ENCODE measurements around the gene CD79B. TPM values are rescaled to one million over a fixed set of nuclear protein-coding genes. Genes with fewer than 3 reads are reported as not detected.

CD79B gene
- total and polyA plus RNA-seq, 2 of the 13 experiments (the other 11 are each of a cell fraction or from before 2014, with no cell fraction given): not detected

DNA sequence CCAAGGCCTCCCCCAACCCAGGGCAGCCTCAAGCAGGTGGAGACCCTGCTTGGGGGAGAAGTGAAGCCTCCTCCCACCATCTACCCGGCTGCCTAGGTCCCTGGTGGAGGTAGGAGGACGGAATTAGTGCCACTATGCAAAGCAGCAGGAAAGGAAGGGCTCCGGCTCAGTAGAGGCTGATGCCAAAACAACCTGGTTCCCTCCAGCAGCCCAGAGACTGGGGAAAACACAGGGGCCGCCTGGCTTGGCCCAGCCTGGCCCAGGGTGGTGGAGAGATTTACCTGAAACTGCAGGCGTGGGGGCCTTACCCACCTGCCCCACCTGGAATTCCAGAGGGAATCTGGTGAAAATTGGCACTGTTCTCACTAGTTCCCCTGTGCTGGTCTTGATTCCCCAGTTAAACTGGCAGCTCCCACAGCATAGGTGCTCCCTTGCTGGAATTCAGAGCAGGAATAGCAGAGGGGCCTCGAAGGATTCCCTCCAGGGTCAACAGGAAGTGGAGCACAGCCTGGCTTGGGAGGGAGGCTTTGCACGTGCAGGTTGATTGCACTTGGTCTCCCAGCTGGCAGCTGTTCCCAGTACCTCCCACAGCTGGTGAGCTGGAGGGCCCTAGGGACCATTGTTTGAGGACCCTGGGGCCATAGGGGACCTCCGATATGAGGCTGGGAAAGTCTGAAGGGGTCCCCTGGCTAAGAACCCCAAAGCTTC lies 4.5 kb downstream of the CD79B start (continued):
- TF ChIP-seq NFE2L1 (CRISPR knock-in tag; IDR thresholded peaks at IDR 0.05; ENCODE audit: borderline replicate concordance) (no peak), MED8 (CRISPR knock-in tag; IDR thresholded peaks at IDR 0.05; ENCODE audit: insufficient replicate concordance) (no peak), HHEX (CRISPR knock-in tag; IDR thresholded peaks at IDR 0.05) (no peak), TRIM22 (IDR thresholded peaks at IDR 0.05) (no peak), FOXO4 (CRISPR knock-in tag; conservative IDR thresholded peaks at IDR 0.05) (no peak), NR2C2 (CRISPR knock-in tag; IDR thresholded peaks at IDR 0.05; ENCODE audit: borderline replicate concordance) (no peak), ZNF607 (CRISPR knock-in tag; IDR thresholded peaks at IDR 0.05; ENCODE audit: borderline replicate concordance) (no peak), GABPB1 (CRISPR knock-in tag; IDR thresholded peaks at IDR 0.05) (peak; percentile 53), ZBTB3 (CRISPR knock-in tag; IDR thresholded peaks at IDR 0.05; ENCODE audit: borderline replicate concordance, low read depth) (no peak), MTF1 (CRISPR knock-in tag; IDR thresholded peaks at IDR 0.05) (no peak), TAF1 (CRISPR knock-in tag; IDR thresholded peaks at IDR 0.05) (no peak), ZMYM2 (CRISPR knock-in tag; IDR thresholded peaks at IDR 0.05) (no peak), MYC (CRISPR knock-in tag; IDR thresholded peaks at IDR 0.05; ENCODE audit: borderline replicate concordance) (no peak), ZNF274 (CRISPR knock-in tag; IDR thresholded peaks at IDR 0.05) (no peak), ZNF841 (CRISPR knock-in tag; IDR thresholded peaks at IDR 0.05; ENCODE audit: borderline replicate concordance) (no peak), ZSCAN21 (CRISPR knock-in tag; IDR thresholded peaks at IDR 0.05; ENCODE audit: borderline replicate concordance) (no peak), GABPA (IDR thresholded peaks at IDR 0.05; ENCODE audit: low read depth, low read length) (0 out of 2 replicates have a peak, but pooled peaks have one; percentile 12), GABPA (CRISPR knock-in tag; IDR thresholded peaks at IDR 0.05; ENCODE audit: low read depth) (peak; percentile 57), ZFP36L2 (CRISPR knock-in tag; IDR thresholded peaks at IDR 0.05) (no peak), NFYC (CRISPR knock-in tag; IDR thresholded peaks at IDR 0.05) (no peak), POGK (CRISPR knock-in tag; conservative IDR thresholded peaks at IDR 0.05) (no peak), RARA (CRISPR knock-in tag; IDR thresholded peaks at IDR 0.05) (peak; percentile 14; the same call in 1 of the 2 replicates), BHLHE40 (IDR thresholded peaks at IDR 0.05; ENCODE audit: low read length) (peak; percentile 77)
- TF ChIP-seq, protein P1, sequence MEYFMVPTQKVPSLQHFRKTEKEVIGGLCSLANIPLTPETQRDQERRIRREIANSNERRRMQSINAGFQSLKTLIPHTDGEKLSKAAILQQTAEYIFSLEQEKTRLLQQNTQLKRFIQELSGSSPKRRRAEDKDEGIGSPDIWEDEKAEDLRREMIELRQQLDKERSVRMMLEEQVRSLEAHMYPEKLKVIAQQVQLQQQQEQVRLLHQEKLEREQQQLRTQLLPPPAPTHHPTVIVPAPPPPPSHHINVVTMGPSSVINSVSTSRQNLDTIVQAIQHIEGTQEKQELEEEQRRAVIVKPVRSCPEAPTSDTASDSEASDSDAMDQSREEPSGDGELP (IDR thresholded peaks at IDR 0.05; ENCODE audit: borderline replicate concordance, low read depth): peak; percentile 30; the same call in 1 of the 2 replicates
- TF ChIP-seq, protein P2, sequence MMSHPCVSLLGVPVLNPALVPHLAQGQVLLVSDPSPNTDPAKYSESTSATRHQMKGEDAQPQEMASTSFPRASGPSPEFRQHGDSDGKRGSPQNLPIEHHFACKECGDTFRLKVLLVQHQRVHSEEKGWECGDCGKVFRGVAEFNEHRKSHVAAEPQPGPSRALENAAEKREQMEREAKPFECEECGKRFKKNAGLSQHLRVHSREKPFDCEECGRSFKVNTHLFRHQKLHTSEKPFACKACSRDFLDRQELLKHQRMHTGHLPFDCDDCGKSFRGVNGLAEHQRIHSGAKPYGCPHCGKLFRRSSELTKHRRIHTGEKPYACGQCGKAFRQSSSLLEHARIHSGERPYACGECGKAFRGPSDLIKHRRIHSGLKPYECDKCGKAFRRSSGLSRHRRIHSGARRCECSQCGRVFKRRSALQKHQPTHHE (CRISPR knock-in tag; IDR thresholded peaks at IDR 0.05; ENCODE audit: borderline replicate concordance): no peak
